GM12873 (cell line): ENCODE results near the gene CHRNG.

Experiments
- TF ChIP-seq, protein P1 (sequence below): IDR thresholded peaks from 2 replicates; pipeline ENCODE4 v1.5.1; 2012; ENCODE audit warnings: low read depth, mild to moderate bottlenecking, moderate library complexity, low read length, control low read depth; ENCODE audit not compliant: insufficient read depth; ENCODE audit errors: missing control alignments

Gene CHRNG

DNA sequence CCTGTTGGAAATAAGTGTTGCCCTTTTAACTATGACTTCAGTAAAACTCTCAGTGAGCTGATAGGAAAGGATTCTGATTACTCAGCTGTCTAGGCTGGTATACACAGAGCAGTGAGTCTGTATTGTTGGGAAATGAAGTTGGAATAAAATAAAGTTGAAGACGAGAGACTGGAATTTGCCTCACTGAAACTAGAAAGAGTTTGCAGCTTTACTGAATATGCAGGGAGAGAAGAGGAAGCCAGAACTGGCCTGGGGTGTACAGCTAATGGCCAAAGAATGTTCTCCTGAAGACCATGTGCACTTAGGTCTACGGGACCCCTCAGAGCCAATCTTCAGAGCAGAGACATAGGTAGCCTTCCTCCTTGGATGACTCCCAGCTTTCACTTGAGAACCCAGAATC is 37.5 kb downstream of the CHRNG start:
- TF ChIP-seq, protein P1, sequence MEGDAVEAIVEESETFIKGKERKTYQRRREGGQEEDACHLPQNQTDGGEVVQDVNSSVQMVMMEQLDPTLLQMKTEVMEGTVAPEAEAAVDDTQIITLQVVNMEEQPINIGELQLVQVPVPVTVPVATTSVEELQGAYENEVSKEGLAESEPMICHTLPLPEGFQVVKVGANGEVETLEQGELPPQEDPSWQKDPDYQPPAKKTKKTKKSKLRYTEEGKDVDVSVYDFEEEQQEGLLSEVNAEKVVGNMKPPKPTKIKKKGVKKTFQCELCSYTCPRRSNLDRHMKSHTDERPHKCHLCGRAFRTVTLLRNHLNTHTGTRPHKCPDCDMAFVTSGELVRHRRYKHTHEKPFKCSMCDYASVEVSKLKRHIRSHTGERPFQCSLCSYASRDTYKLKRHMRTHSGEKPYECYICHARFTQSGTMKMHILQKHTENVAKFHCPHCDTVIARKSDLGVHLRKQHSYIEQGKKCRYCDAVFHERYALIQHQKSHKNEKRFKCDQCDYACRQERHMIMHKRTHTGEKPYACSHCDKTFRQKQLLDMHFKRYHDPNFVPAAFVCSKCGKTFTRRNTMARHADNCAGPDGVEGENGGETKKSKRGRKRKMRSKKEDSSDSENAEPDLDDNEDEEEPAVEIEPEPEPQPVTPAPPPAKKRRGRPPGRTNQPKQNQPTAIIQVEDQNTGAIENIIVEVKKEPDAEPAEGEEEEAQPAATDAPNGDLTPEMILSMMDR = no peak

DNA sequence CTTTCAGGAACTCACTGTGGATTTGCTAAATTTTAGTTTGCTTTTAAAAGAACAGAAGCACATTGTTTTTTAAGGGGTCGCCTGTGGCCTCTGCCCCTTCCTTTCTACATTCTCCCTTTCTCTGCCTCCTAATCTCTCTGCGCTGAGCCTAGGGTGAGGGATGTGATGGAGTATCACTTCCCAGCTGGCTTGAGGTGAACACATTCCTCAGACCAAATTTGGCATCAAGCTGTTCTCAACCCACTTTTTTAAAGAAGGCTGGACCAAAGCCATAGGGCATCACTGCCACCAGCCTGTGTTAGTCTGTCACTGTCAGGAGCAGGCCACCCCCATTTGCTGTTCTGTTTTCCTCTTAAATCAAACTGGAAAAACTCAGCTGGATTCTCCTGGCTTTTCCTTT is 38.3 kb downstream of the CHRNG start:
- TF ChIP-seq, protein P1 = no peak

- TF ChIP-seq, protein P1 = no peak
These were observed 39.1 kb downstream of the CHRNG start for GRCh38 chr2:232578626-232579025.

- TF ChIP-seq, protein P1 = no peak
These were observed 41.1 kb downstream of the CHRNG start for GRCh38 chr2:232580648-232580981.

GRCh38 chr2:232581725-232582124 is 42.2 kb downstream of the CHRNG start:
- TF ChIP-seq, protein P1 = no peak

DNA sequence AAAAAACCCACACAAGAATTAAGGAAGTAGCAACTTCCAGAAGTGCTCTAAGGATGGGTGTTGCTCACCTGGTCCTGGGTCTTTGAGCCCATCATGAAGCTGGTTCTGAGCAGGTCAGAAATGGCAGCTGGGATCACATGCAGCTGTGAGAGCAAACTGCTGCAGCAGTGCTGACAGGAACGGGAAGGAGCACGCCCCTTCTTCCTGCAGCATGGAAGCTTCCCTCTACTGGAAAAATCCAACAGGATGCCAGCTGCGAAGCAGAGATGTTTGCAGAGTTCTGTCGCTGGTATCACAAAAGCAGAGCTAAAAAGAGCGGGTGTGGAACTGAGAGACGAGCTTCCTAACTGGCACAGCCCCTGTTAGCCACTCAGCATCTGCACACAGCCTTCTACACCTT is 44.7 kb downstream of the CHRNG start:
- TF ChIP-seq, protein P1 = no peak

GRCh38 chr2:232586943-232587505 is 47.5 kb downstream of the CHRNG start:
- TF ChIP-seq, protein P1 = no peak
